Osteoblast (primary cell): ENCODE measurements around the gene SMARCD1. TPM values are rescaled to one million over a fixed set of nuclear protein-coding genes. Genes with fewer than 3 reads are reported as not detected.

Experiments used
- DNase-seq: peaks from one replicate; pipeline ENCODE4 v3.0.0; 2011; ENCODE audit warnings: low spot score, mixed read lengths; ENCODE audit not compliant: insufficient read length; ENCODE audit errors: missing footprints
- H2AFZ ChIP-seq: 2 replicates; pipeline ENCODE4 v1.6.0; 2011; ENCODE audit warnings: mild to moderate bottlenecking, low read length
- H3K27ac ChIP-seq: 2 replicates; pipeline ENCODE4 v1.5.1; 2011; ENCODE audit warnings: mild to moderate bottlenecking, low read depth, low read length, moderate library complexity
- H3K27me3 ChIP-seq: 2 replicates; pipeline ENCODE4 v1.6.0; 2012; ENCODE audit warnings: mild to moderate bottlenecking, control low read depth, inconsistent platforms, low read length, moderate library complexity; ENCODE audit not compliant: insufficient read depth
- H3K36me3 ChIP-seq: 2 replicates; pipeline ENCODE4 v1.5.1; 2011; ENCODE audit warnings: mild to moderate bottlenecking, low read length, control low read depth, moderate library complexity; ENCODE audit not compliant: insufficient read depth
- H3K4me1 ChIP-seq: 2 replicates; pipeline ENCODE4 v1.5.1; 2011; ENCODE audit warnings: mild to moderate bottlenecking, low read length, control low read depth, moderate library complexity; ENCODE audit not compliant: insufficient read depth
- H3K4me2 ChIP-seq: 2 replicates; pipeline ENCODE4 v1.6.0; 2011; ENCODE audit warnings: mild to moderate bottlenecking, low read length; ENCODE audit not compliant: insufficient read depth
- H3K4me3 ChIP-seq: fragments of 200-600 bp; sonication (generic); 3 replicates; pipeline ENCODE4 v1.5.1; 2012; ENCODE audit warnings: mild to moderate bottlenecking, low read length, inconsistent platforms; ENCODE audit not compliant: insufficient read depth
- H3K79me2 ChIP-seq: 2 replicates; pipeline ENCODE4 v1.6.0; 2012; ENCODE audit warnings: mild to moderate bottlenecking, low read length, control low read depth, inconsistent platforms; ENCODE audit not compliant: insufficient read depth
- H3K9me3 ChIP-seq: 2 replicates; pipeline ENCODE4 v1.5.1; 2011; ENCODE audit warnings: low read depth, low read length, control low read depth
- H4K20me1 ChIP-seq: 2 replicates; pipeline ENCODE4 v1.6.0; 2012; ENCODE audit warnings: mild to moderate bottlenecking, low read length, control low read depth; ENCODE audit not compliant: insufficient read depth
- total RNA-seq: library from RNA; depleted of rRNA; stranded (reverse); fragments of >200 nt; gene quantifications from 2 replicates; pipeline ENCODE4 v1.2.3, GENCODE V29; 2012
- TF ChIP-seq, protein P1 (sequence below): IDR thresholded peaks from 2 replicates; pipeline ENCODE4 v1.5.1; 2011; ENCODE audit warnings: mild to moderate bottlenecking, low read depth, low read length, moderate library complexity; ENCODE audit errors: extremely low read depth

Gene SMARCD1
- total RNA-seq, 1 donor, result 50.3 TPM

DNA sequence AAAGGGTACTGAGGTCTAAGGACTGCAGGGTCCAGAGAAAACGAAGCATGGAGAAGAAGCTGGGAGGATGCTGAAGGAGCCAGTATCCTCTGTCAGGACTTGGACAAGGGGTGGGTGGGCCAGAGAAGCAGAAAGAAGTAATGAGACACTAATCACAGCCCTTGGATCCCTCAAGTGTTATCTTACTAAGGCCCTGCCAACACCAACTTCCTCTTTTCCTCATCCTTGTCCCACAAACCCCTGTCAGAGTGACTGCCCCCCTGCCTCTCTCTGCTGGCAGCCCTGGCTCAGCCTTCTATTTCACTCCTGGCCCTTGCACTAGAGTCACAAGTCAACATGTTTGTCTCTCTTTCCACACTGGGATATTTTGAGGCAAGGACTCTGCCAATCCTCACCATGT, 31.6 kb upstream of the SMARCD1 start:
- H3K9me3 ChIP-seq, result no peaks in the 10 kb centered on the region
- TF ChIP-seq, protein P1, sequence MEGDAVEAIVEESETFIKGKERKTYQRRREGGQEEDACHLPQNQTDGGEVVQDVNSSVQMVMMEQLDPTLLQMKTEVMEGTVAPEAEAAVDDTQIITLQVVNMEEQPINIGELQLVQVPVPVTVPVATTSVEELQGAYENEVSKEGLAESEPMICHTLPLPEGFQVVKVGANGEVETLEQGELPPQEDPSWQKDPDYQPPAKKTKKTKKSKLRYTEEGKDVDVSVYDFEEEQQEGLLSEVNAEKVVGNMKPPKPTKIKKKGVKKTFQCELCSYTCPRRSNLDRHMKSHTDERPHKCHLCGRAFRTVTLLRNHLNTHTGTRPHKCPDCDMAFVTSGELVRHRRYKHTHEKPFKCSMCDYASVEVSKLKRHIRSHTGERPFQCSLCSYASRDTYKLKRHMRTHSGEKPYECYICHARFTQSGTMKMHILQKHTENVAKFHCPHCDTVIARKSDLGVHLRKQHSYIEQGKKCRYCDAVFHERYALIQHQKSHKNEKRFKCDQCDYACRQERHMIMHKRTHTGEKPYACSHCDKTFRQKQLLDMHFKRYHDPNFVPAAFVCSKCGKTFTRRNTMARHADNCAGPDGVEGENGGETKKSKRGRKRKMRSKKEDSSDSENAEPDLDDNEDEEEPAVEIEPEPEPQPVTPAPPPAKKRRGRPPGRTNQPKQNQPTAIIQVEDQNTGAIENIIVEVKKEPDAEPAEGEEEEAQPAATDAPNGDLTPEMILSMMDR, result no peak
- H3K36me3 ChIP-seq, result no peaks in the 10 kb centered on the region
- no peaks in the 10 kb centered on the region for H3K79me2 ChIP-seq
- H3K4me3 ChIP-seq, result no peak overlapping the region
- H3K27me3 ChIP-seq, result peaks cover 48% of the 10 kb centered on the region
- no peak overlapping the region for H3K27ac ChIP-seq
- H4K20me1 ChIP-seq, result peaks cover 3% of the 10 kb centered on the region
- H2AFZ ChIP-seq, result no peak overlapping the region
- DNase-seq, result peak; percentile 77
- H3K4me1 ChIP-seq, result peaks cover 6% of the 10 kb centered on the region
- H3K4me2 ChIP-seq, result no peak overlapping the region

DNA sequence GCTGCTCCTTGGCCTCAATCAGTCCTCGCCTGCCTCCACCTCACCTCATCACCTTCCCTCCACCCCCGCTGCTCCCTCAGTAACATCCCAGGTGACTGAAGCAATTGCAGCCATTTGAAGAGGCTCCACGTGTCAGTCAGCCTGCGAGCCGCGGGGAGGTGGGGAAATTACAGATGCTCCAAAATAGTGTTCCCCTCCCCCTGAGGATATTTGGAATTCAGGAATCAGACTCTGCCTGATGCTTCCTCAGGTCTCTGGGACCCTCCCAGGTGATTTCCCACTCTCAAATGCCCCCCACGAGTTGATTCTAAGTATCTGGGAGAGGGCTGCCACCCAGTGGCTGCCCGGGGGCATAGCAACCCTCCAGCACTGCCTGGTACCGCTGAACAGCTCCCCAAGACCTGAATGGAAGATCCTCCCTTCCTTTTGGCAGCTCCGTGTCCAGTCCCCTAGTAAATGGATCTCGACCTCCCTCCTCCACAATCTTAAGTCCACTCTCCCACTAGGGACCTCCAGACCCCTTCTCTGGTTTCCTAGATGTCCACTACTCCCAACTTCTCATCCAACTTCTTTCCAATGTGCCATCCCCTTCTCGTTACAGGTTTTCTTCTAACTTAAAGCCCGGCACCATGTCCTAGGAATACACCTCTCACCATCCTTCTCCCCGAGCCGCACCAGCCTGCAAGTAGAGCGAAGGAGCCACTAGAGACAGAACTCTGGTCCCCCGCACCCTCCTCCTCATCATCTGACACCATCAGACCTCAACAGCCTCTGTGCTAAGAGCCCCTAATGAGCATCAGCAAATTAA, 29.1 kb upstream of the SMARCD1 start:
- peaks cover 6% of the 10 kb centered on the region for H3K4me1 ChIP-seq
- H3K27me3 ChIP-seq, result peaks cover 33% of the 10 kb centered on the region
- no peaks in the 10 kb centered on the region for H3K36me3 ChIP-seq
- H3K4me3 ChIP-seq, result no peak overlapping the region
- TF ChIP-seq, protein P1, result peak; percentile 99
- H2AFZ ChIP-seq, result no peak overlapping the region
- H4K20me1 ChIP-seq, result peaks cover 3% of the 10 kb centered on the region
- no peaks in the 10 kb centered on the region for H3K9me3 ChIP-seq
- DNase-seq, result peak; percentile 96
- H3K4me2 ChIP-seq, result peak overlapping the region; percentile 91
- no peak overlapping the region for H3K27ac ChIP-seq
- no peaks in the 10 kb centered on the region for H3K79me2 ChIP-seq

DNA sequence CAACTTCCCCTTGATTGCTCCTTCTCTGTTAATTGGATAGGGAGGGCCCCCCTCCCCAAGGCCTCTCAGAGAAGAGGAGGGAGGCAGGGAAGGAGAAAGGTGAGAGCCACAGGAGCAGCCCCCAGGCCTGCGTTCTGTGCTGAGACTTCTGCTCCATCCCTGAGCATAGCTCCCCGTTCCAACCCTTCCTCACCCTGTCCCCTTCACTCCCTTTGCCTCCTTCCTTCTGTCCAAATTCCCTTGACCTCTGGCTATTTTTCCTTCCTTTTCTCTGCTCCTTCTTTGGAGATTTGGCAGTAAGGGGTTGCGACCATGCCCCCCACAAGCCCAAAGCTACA, 28.5 kb upstream of the SMARCD1 start:
- peak overlapping the region; percentile 91 for H3K4me2 ChIP-seq
- peaks cover 29% of the 10 kb centered on the region for H3K27me3 ChIP-seq
- no peak overlapping the region for H2AFZ ChIP-seq
- peak overlapping the region; percentile 71 for H3K4me3 ChIP-seq
- peaks cover 6% of the 10 kb centered on the region for H3K4me1 ChIP-seq
- no peaks in the 10 kb centered on the region for H3K9me3 ChIP-seq
- H3K36me3 ChIP-seq, result no peaks in the 10 kb centered on the region
- DNase-seq, result peak; percentile 56
- TF ChIP-seq, protein P1, result no peak
- no peaks in the 10 kb centered on the region for H3K79me2 ChIP-seq
- H3K27ac ChIP-seq, result no peak overlapping the region
- H4K20me1 ChIP-seq, result peaks cover 3% of the 10 kb centered on the region

DNA sequence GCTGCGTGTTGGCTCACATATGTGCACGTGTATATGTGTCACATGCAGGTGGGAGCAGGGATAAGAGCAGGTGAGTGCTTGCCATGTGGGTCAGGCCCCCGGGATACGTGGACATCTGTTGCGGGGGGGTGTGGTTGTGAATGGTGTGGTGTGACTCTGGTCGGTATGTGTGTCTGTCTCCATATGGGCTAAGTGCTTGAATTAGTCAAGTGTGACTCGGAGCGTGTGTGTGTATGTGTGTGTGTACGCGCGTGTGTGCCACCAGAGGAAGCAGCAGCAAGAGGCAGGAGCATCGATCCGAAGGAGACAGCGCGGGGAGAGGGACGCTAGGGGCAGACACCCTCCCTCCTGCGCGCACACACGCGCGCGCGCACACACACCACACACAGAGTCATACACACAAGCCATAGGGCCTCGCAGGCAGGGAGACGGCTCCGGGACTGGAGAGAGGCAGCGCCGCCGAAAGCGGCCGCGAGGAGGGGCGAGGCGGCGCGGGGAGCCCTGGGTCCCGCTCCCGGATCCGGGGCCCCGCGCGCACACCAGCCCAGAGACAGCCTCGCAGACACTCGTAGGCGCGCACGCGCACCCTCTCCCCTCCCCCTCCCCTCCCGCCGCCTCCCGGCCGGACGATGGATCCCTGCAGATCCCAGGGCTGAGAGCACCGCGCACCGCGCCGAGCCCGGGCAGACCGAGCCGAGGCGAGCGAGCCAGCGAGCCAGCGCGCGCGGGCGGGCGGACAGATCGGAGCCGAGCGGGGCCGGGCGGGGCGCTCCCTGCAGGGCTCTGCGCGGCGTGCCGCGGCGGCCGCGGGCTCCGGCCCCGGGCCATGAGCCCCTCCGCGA, 27.9 kb upstream of the SMARCD1 start, which contains the start of gene ASIC1:
Gene ASIC1, plus strand, starts transcription at position 597 of the 842 bp plus-strand sequence. CDS start 1,171 bp downstream, outside the sequence.
- H3K4me1 ChIP-seq, result peaks cover 6% of the 10 kb centered on the region
- no peaks in the 10 kb centered on the region for H3K36me3 ChIP-seq
- peaks cover 24% of the 10 kb centered on the region for H3K27me3 ChIP-seq
- H3K27ac ChIP-seq, result no peak within 1 kb of the TSS
- H3K79me2 ChIP-seq, result no peaks in the 10 kb centered on the region
- peak within 1 kb of the TSS; percentile 91 for H3K4me2 ChIP-seq
- peak within 1 kb of the TSS; percentile 79 for H2AFZ ChIP-seq
- peaks cover 3% of the 10 kb centered on the region for H4K20me1 ChIP-seq
- H3K9me3 ChIP-seq, result no peaks in the 10 kb centered on the region
- TF ChIP-seq, protein P1, result no peak
- peak within 1 kb of the TSS; percentile 71 for H3K4me3 ChIP-seq
- DNase-seq, result peak; percentile 98
